Stomach smooth muscle (tissue), 2 donors: ENCODE measurements around the gene CST4.
"Not testable (repeated sequence)": the region's sequence is repeated elsewhere in the genome, so short reads cannot be mapped to it uniquely, and the experiment has no call there.

Source experiments
- H3K27ac ChIP-seq: one replicate; pipeline ENCODE4 v1.7.0; 2013; ENCODE audit warnings: mild to moderate bottlenecking, low read length, inconsistent platforms
- H3K27me3 ChIP-seq, 2 donors: one replicate each; pipeline ENCODE4 v1.7.0; 2013; ENCODE audit warnings: low read length in 2 of 2; ENCODE audit not compliant: insufficient read depth in 2 of 2, control insufficient read depth in 1 of 2
- H3K36me3 ChIP-seq, 2 donors: one replicate each; pipeline ENCODE4 v1.7.0; 2013; ENCODE audit warnings: low read length in 2 of 2; ENCODE audit not compliant: control insufficient read depth in 2 of 2, insufficient read depth in 2 of 2
- H3K4me1 ChIP-seq: one replicate; pipeline ENCODE4 v1.7.0; 2013; ENCODE audit warnings: low read length; ENCODE audit not compliant: control insufficient read depth, insufficient read depth
- H3K4me3 ChIP-seq, 2 donors: one replicate each; pipeline ENCODE4 v1.7.0; 2013; ENCODE audit warnings: low read length in 2 of 2
- H3K9ac ChIP-seq, 2 donors: one replicate each; pipeline ENCODE4 v1.7.0; 2013; ENCODE audit warnings: low read length in 2 of 2, mild to moderate bottlenecking in 1 of 2
- H3K9me3 ChIP-seq, 2 donors: one replicate each; pipeline ENCODE4 v1.7.0; 2013; ENCODE audit warnings: low read length in 2 of 2; ENCODE audit not compliant: control insufficient read depth in 2 of 2
- donor health status: healthy.
- donor health status: Pancreatic carcinoma.

The CST4 gene

DNA sequence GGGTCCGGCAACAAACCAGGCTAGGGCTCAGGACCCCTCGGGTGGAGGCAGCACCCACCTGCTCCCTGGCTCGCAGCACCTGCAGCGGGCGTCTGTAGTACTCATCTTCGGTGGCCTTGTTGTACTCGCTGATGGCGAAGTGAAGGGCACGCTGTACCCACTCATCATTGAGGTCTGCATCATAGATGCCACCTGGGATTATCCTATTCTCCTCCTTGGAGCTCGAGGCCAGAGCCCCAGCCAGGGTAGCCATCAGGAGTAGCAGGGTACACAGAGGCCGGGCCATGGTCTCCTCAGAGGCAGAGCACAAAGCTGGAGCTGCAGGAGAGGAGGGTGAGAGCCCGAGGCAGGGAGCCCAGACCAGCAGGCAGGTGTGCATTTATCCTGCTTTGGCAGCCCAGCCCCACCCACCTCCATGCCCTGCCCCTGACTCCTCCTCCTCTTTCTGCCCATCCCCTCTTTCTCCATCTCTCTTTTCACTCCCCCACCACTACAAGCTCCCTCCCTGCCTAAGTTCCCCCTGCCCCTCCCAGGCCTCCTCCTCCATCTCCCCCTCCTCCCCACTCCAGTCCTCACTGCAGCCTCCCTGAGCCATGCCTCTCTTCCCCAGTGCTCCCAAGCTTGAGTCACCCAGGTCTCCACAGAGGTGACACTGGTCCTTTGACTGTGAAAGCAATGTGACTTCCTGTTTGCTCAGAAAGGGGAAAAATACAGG is at the start of gene CST4:
Gene CST4 (minus strand): TSS at position 355 of the 715 bp plus-strand sequence. CDS start 69 bp downstream, at position 286.
- not testable (repeated sequence) for H3K27ac ChIP-seq, H3K4me1 ChIP-seq, H3K27me3 ChIP-seq, H3K9me3 ChIP-seq, H3K36me3 ChIP-seq, H3K9ac ChIP-seq, H3K4me3 ChIP-seq

DNA sequence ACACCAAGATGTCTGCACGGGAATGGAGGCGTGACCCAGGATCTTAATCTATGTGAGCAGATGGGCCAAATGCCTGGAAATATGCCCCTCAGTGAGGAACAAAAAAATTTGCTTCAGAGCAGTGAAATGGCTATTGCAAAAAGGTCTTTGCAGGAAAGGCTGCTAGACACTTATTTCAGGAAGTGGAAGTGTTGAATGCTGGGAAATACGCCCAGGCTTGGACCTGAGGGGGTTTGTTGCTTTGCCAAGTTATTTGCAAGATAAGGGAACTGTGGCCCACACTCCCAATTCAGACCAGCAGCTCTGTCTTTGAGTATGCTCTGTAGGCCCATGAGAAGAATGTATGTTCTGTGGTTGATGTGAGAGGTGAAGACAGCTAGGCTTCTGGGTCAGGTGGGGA is 46.6 kb upstream of the CST4 start:
- not testable (repeated sequence) for H3K4me1 ChIP-seq, H3K27me3 ChIP-seq, H3K36me3 ChIP-seq, H3K9ac ChIP-seq, H3K4me3 ChIP-seq, H3K27ac ChIP-seq, H3K9me3 ChIP-seq

DNA sequence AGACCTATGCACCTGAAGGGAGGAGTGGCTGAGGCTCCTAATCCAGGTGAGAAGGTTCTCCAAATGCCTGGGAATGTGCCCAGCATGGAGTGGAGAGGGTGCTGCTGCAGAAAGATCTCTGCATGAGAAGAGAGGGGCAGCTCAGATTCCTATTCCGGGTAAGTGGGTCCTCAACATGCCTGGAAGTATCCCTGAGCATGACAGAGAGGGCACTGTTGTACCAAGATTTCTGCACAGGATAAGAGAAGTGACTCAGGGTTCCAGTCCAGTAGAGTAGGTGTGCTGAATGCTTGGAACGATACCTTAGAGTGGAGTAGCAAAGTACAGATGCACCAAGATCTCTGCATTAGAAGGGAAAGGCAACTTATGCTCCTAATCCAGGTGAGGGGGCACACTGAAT is 46.1 kb upstream of the CST4 start:
- not testable (repeated sequence) for H3K27me3 ChIP-seq, H3K36me3 ChIP-seq, H3K4me3 ChIP-seq, H3K9me3 ChIP-seq, H3K4me1 ChIP-seq, H3K27ac ChIP-seq, H3K9ac ChIP-seq

DNA sequence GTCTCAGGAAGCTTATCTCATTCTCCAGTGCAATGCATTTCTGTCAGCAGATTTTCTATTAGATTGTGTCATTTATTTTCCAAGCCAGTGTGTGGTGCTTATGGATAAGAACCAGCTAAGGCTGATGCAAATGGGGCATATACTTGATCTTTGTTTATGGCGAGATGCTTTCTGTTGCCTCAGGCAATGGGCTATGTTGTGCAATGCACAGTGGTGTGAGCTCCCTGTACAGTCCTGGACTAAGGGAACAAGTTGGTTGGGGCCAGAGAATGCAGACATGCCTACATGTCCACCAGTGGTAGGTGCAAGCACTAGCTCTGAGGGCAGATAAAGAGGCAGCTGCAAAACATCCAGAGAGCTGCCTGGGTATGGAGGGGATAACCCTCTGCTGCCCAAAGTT is 45.6 kb upstream of the CST4 start:
- not testable (repeated sequence) for H3K4me3 ChIP-seq, H3K27ac ChIP-seq, H3K4me1 ChIP-seq, H3K9me3 ChIP-seq, H3K36me3 ChIP-seq, H3K27me3 ChIP-seq, H3K9ac ChIP-seq

- peaks cover 0 to 2% of the 10 kb centered on the region in 2 donors for H3K27me3 ChIP-seq
- H3K9me3 ChIP-seq = no peaks in the 10 kb centered on the region
- H3K27ac ChIP-seq = no peak overlapping the region
- H3K36me3 ChIP-seq = no peaks in the 10 kb centered on the region
- H3K9ac ChIP-seq = no peak overlapping the region
- H3K4me3 ChIP-seq = no peak overlapping the region
- H3K4me1 ChIP-seq = no peaks in the 10 kb centered on the region
Measured at GRCh38 chr20:23727016-23727415, 38.2 kb upstream of the CST4 start.

- Histone ChIP-seq H3K4me3 (no peak overlapping the region), H3K4me1 (no peaks in the 10 kb centered on the region), H3K36me3 (no peaks in the 10 kb centered on the region), H3K27ac (no peak overlapping the region), H3K27me3 (peaks cover 0 to 2% of the 10 kb centered on the region in 2 donors), H3K9ac (no peak overlapping the region), H3K9me3 (no peaks in the 10 kb centered on the region)
Measured at GRCh38 chr20:23725102-23725501, 36.3 kb upstream of the CST4 start.

- not testable (repeated sequence) for H3K4me1 ChIP-seq, H3K9ac ChIP-seq, H3K9me3 ChIP-seq, H3K27me3 ChIP-seq, H3K27ac ChIP-seq, H3K4me3 ChIP-seq, H3K36me3 ChIP-seq
Measured at GRCh38 chr20:23723659-23724307, 34.9 kb upstream of the CST4 start.

- H3K36me3 ChIP-seq = not testable (repeated sequence)
Measured at GRCh38 chr20:23722851-23723250, 34.0 kb upstream of the CST4 start.

GRCh38 chr20:23721962-23722361 is 33.1 kb upstream of the CST4 start:
- no peaks in the 10 kb centered on the region for H3K9me3 ChIP-seq
- H3K27ac ChIP-seq = no peak overlapping the region
- no peaks in the 10 kb centered on the region for H3K4me1 ChIP-seq
- H3K36me3 ChIP-seq = no peaks in the 10 kb centered on the region
- peaks cover 0 to 2% of the 10 kb centered on the region in 2 donors for H3K27me3 ChIP-seq
- H3K4me3 ChIP-seq = no peak overlapping the region
- no peak overlapping the region for H3K9ac ChIP-seq

More at GRCh38 chr20:23722851-23723250, 34.0 kb upstream of the CST4 start:
- not testable (repeated sequence) for H3K27ac ChIP-seq, H3K9me3 ChIP-seq, H3K9ac ChIP-seq, H3K4me1 ChIP-seq, H3K27me3 ChIP-seq, H3K4me3 ChIP-seq

GRCh38 chr20:23719351-23719750 is 30.5 kb upstream of the CST4 start:
- H3K9ac ChIP-seq, H3K27ac ChIP-seq: not testable (repeated sequence)

DNA sequence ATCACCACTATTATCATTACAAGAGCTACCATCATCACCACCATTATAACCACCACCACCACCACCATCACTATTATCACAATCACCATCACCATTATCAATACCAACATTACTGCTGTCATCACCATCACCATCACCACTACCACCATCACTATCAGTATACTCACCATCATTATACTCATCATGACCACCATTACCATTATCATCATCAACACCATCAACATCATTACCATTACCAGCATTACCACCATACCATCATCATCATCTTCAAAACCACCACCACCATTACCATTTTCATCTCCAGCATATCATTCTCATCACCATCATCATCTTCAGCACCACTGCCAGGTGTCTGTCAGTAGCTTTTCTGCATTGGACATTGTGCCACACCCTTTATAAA is 22.9 kb upstream of the CST4 start:
- not testable (repeated sequence) for H3K4me1 ChIP-seq, H3K9ac ChIP-seq, H3K4me3 ChIP-seq, H3K27ac ChIP-seq, H3K36me3 ChIP-seq, H3K9me3 ChIP-seq, H3K27me3 ChIP-seq

More at GRCh38 chr20:23719351-23719750, 30.5 kb upstream of the CST4 start:
- not testable (repeated sequence) for H3K4me3 ChIP-seq, H3K9me3 ChIP-seq, H3K27me3 ChIP-seq, H3K4me1 ChIP-seq, H3K36me3 ChIP-seq
